HCT116 (cell line): ENCODE measurements around the gene LRRC15. TPM values are rescaled to one million over a fixed set of nuclear protein-coding genes. Genes with fewer than 3 reads are reported as not detected.

Experiments used
- ATAC-seq: fragments of 200-7000 bp; cut with Tn5 transposase; 2 replicates; pipeline ENCODE4 v1.9.1; 2020; ENCODE audit warnings: mild to moderate bottlenecking, moderate library complexity
- BruUV-seq: library from RNA; stranded (reverse); fragments of 400-500 nt; replicated peaks from 2 replicates; lab custom pipeline; 2021; lab: Mats Ljungman, UMichigan
- CTCF ChIA-PET: fragments of 300-600 bp; sonication (Branson Sonifier 250); formaldehyde crosslinking; loops from one replicate; lab custom pipeline; 2021; ENCODE audit warnings: antibody characterized with exemption; lab: Charles Lee
- POLR2A ChIA-PET: fragments of 300-600, 350-600 bp; sonication (Branson Sonifier 250); formaldehyde crosslinking; loops from one replicate; lab custom pipeline; 2021; ENCODE audit warnings: antibody characterized with exemption; lab: Charles Lee
- RAD21 ChIA-PET, 2 experiments: fragments of 300-600 bp; sonication (Branson Sonifier 250); formaldehyde crosslinking; loops; one replicate each; lab custom pipeline; 2023; ENCODE audit warnings: low total read pairs in 2 of 2; ENCODE audit not compliant: uncharacterized antibody in 2 of 2, unreplicated experiment in 2 of 2, low non-redundant PET in 1 of 2; lab: Charles Lee
- DNase-seq: peaks from one replicate; pipeline ENCODE4 v3.0.0-alpha.2; 2010; ENCODE audit warnings: low read depth, low spot score
- H2AFZ ChIP-seq: fragments of 200-600 bp; shearing (Covaris generic), sonication (generic); 2 replicates; pipeline ENCODE4 v1.6.1; 2017; ENCODE audit warnings: low read depth, mixed run types, mixed read lengths, antibody characterized with exemption, low read length; ENCODE audit not compliant: poor library complexity, severe bottlenecking
- H3K27ac ChIP-seq: 2 replicates; pipeline ENCODE4 v1.5.1; 2012; ENCODE audit warnings: low read depth, low read length
- H3K27me3 ChIP-seq: fragments of 200-600 bp; sonication (generic); 2 replicates; pipeline ENCODE4 v1.6.1; 2016; ENCODE audit warnings: mixed run types, low read length, mixed read lengths; ENCODE audit not compliant: insufficient read depth
- H3K36me3 ChIP-seq, 2 experiments: fragments of 200-500 bp in 1 of 2; fragments of 200-600 bp in 1 of 2; sonication (Bioruptor generic) in 1 of 2; sonication (generic) in 1 of 2; 2 replicates each; pipeline versions ENCODE4 v1.5.1 to v1.6.1; 2014 to 2016; ENCODE audit warnings: low read length in 2 of 2, inconsistent platforms in 1 of 2, mixed read lengths in 1 of 2, mixed run types in 1 of 2; ENCODE audit not compliant: insufficient read depth in 2 of 2, control insufficient read depth in 1 of 2
- H3K4me1 ChIP-seq, 2 experiments: fragments of 200-600 bp in 1 of 2; sonication (generic) in 1 of 2; 2 replicates each; pipeline versions ENCODE4 v1.5.1 to v1.6.1; 2012 to 2017; ENCODE audit warnings: low read length in 2 of 2, inconsistent platforms in 1 of 2, mild to moderate bottlenecking in 1 of 2, mixed read lengths in 1 of 2, mixed run types in 1 of 2, moderate library complexity in 1 of 2; ENCODE audit not compliant: insufficient read depth in 2 of 2, control insufficient read depth in 1 of 2
- H3K4me2 ChIP-seq: fragments of 200-600 bp; sonication (generic); 2 replicates; pipeline ENCODE4 v1.6.1; 2017; ENCODE audit warnings: mixed run types, low read length, mixed read lengths
- H3K4me3 ChIP-seq, 2 experiments: fragments of 200-600 bp in 1 of 2; sonication (generic) in 1 of 2; replicated peaks in 1 of 2; 2 replicates each; pipeline ENCODE4 v1.5.1; 2011 to 2016; ENCODE audit warnings: low read length in 2 of 2, control low read depth in 1 of 2, low read depth in 1 of 2, mild to moderate bottlenecking in 1 of 2, mixed read lengths in 1 of 2, mixed run types in 1 of 2
- H3K79me2 ChIP-seq: fragments of 200-600 bp; sonication (generic); 2 replicates; pipeline ENCODE4 v1.6.1; 2017; ENCODE audit warnings: mild to moderate bottlenecking, mixed run types, low read length, moderate library complexity, mixed read lengths; ENCODE audit not compliant: insufficient read depth
- H3K9ac ChIP-seq: fragments of 200-600 bp; sonication (generic); 2 replicates; pipeline ENCODE4 v1.6.1; 2016; ENCODE audit warnings: low read length, mixed read lengths
- H3K9me2 ChIP-seq: fragments of 200-600 bp; sonication (generic), shearing (Covaris generic); 2 replicates; pipeline ENCODE4 v1.6.1; 2017; ENCODE audit warnings: mixed run types, mild to moderate bottlenecking, moderate library complexity; ENCODE audit not compliant: insufficient read depth
- H3K9me3 ChIP-seq, 2 experiments: fragments of 200-500 bp in 1 of 2; fragments of 200-600 bp in 1 of 2; sonication (Bioruptor generic) in 1 of 2; sonication (generic) in 1 of 2; 2 replicates each; pipeline ENCODE4 v1.6.1; 2014 to 2017; ENCODE audit warnings: low read length in 2 of 2, mixed read lengths in 2 of 2, inconsistent platforms in 1 of 2, low read depth in 1 of 2, mild to moderate bottlenecking in 1 of 2, mixed run types in 1 of 2, moderate library complexity in 1 of 2; ENCODE audit not compliant: control insufficient read depth in 1 of 2, insufficient read depth in 1 of 2
- H4K20me1 ChIP-seq: fragments of 200-600 bp; sonication (generic), shearing (Covaris generic); 2 replicates; pipeline ENCODE4 v1.6.1; 2017; ENCODE audit warnings: mixed run types, mild to moderate bottlenecking, moderate library complexity; ENCODE audit not compliant: insufficient read depth
- CBX3 ChIP-seq: IDR thresholded peaks from 2 replicates; pipeline ENCODE4 v1.6.1; 2012; ENCODE audit warnings: low read depth
- CEBPB ChIP-seq: IDR thresholded peaks from 2 replicates; pipeline ENCODE4 v1.6.1; 2012; ENCODE audit warnings: low read depth
- ELF1 ChIP-seq: IDR thresholded peaks from 2 replicates; pipeline ENCODE4 v1.6.1; 2012; ENCODE audit warnings: low read depth, borderline replicate concordance
- EZH2 ChIP-seq: fragments of 200-600 bp; sonication (generic); IDR thresholded peaks from 2 replicates; pipeline ENCODE4 v1.6.1; 2017; ENCODE audit warnings: antibody characterized with exemption, mixed run types
- EZH2phosphoT487 ChIP-seq: fragments of 200-600 bp; IDR thresholded peaks from 2 replicates; pipeline ENCODE4 v1.6.1; 2018; ENCODE audit warnings: antibody characterized with exemption, borderline replicate concordance
- FOSL1 ChIP-seq: IDR thresholded peaks from 2 replicates; pipeline ENCODE4 v1.6.1; 2012; ENCODE audit warnings: low read depth
- JUND ChIP-seq: IDR thresholded peaks from 2 replicates; pipeline ENCODE4 v1.6.1; 2012
- POLR2A ChIP-seq: IDR thresholded peaks from 2 replicates; pipeline ENCODE4 v1.7.0; 2011; ENCODE audit warnings: borderline replicate concordance; ENCODE audit not compliant: insufficient read depth, insufficient read length; ENCODE audit errors: extremely low read depth
- POLR2AphosphoS5 ChIP-seq: IDR thresholded peaks from 2 replicates; pipeline ENCODE4 v1.6.1; 2011; ENCODE audit warnings: mild to moderate bottlenecking, low read depth, low read length, moderate library complexity
- SIN3A ChIP-seq: IDR thresholded peaks from 2 replicates; pipeline ENCODE4 v1.6.1; 2012; ENCODE audit warnings: low read depth
- SP1 ChIP-seq: IDR thresholded peaks from 2 replicates; pipeline ENCODE4 v1.6.1; 2012; ENCODE audit warnings: low read depth
- SRF ChIP-seq: IDR thresholded peaks from 2 replicates; pipeline ENCODE4 v1.6.1; 2012; ENCODE audit warnings: low read depth
- YY1 ChIP-seq: IDR thresholded peaks from 2 replicates; pipeline ENCODE4 v1.6.1; 2011; ENCODE audit warnings: low read length, low read depth, moderate library complexity, mild to moderate bottlenecking; ENCODE audit not compliant: insufficient replicate concordance; ENCODE audit errors: extremely low read depth
- ZBTB33 ChIP-seq: IDR thresholded peaks from 2 replicates; pipeline ENCODE4 v1.6.1; 2011; ENCODE audit warnings: mild to moderate bottlenecking, low read length, moderate library complexity; ENCODE audit not compliant: insufficient replicate concordance; ENCODE audit errors: extremely low read depth
- ZFX ChIP-seq: fragments of 450-650 bp; IDR thresholded peaks from 2 replicates; pipeline ENCODE4 v1.6.1; 2017
- ZNF274 ChIP-seq: fragments of 200-500 bp; sonication (Bioruptor generic); IDR thresholded peaks from 2 replicates; pipeline ENCODE4 v1.6.1; 2014; ENCODE audit warnings: mild to moderate bottlenecking, low read depth, low read length, inconsistent platforms
- intact Hi-C: fragments of 100-400 bp; cut with micrococcal nuclease; formaldehyde crosslinking; loops from 2 replicates; pipeline ENCODE4 v1.10.0; 2022
- total RNA-seq: library from RNA; stranded (reverse); gene quantifications from one replicate; pipeline ENCODE4 v1.2.1, GENCODE V29; 2021; ENCODE audit not compliant: unreplicated experiment
- TF ChIP-seq, protein P1 (sequence below): IDR thresholded peaks from 2 replicates; pipeline ENCODE4 v1.6.1; 2012

The LRRC15 gene
- total RNA-seq, 1 experiment from 2014 or later: not detected

DNA sequence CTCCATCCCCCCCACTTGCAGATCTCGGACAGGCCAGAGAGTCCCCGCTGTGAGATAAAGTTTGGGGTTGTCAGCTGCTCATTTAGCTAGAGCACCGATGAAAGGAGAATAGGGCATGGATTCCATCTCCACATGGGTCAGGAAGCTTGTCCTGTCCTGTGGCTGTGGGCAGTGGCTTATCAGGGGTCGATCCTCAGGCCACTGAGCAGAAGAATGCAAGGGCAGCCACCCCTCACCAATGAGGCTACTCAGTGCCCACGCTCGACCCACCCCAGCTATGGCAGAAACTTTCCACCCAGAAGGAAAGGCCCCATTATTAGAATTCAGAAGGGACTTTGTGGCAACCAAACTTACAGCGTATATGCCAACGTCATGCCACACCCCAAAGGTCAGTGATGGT, 61.7 kb downstream of the LRRC15 start:
- Histone ChIP-seq H3K9me3 (no peaks in the 10 kb centered on the region), H3K36me3 (no peaks in the 10 kb centered on the region), H2AFZ (no peak overlapping the region), H3K27ac (no peak overlapping the region), H3K4me1 (peaks cover 5 to 17% of the 10 kb centered on the region in 2 experiments), H3K27me3 (no peaks in the 10 kb centered on the region), H3K4me2 (no peak overlapping the region), H4K20me1 (no peaks in the 10 kb centered on the region), H3K9ac (no peak overlapping the region), H3K79me2 (no peaks in the 10 kb centered on the region), H3K4me3 (no peak overlapping the region), H3K9me2 (no peaks in the 10 kb centered on the region)
- RAD21 ChIA-PET: no interaction called here
- POLR2A ChIA-PET: no interaction called here
- CTCF ChIA-PET: interaction anchor here (1.4 to 2.5 kb wide), 2 partner anchors 8 to 527 kb away, joined by 3 to 10 read pairs; no protein-coding TSS in a partner anchor
- intact Hi-C loops: no loop called here
- no TSS peak for BruUV-seq
- TF ChIP-seq SRF: no peak
- DNase-seq (no peak), ATAC-seq (no peak)

DNA sequence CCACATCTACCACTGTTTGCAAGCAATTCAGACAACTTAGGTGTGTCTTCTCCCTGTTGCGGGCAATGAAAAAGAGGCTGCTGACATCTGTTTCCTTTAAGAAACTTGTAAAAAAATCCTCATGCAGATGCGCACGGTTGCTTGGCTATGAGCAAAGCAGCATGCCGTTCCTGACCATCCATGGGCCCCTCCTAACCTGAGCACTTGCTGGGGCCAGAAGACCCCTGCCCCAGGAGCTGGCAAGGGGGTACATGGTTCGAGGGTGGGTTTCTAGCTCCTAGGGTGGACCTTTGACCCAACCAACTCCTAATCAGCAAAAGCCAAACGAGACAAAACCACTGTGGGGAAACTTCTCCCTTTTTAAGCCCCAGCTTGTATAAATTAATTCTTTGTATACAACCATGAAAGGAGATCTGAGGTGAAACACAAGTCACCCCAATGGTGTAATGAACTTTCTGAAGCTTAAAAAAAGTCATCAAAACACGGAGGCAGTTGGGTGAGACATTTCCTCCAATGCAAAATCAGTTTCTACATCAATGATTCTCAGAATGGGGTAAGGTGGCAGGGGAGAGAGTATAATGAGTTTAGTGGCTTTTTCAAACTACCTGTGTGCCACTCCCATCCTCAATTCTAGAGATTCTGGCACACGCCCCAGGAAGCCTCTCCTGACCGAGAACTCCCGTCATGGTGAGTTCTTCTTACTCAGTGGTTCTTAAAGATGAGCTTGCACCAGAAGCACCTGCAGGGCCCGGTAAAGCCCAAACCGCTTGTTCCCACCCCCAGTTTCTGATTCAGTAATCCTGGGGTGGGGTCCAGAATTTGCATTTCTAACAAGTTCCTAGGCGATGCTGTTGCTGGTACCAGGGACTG, 62.5 kb downstream of the LRRC15 start:
- CTCF ChIA-PET: interaction anchor here (1.4 to 2.5 kb wide), 2 partner anchors 9 to 526 kb away, joined by 3 to 10 read pairs; no protein-coding TSS in a partner anchor
- Histone ChIP-seq H3K27me3 (no peaks in the 10 kb centered on the region), H3K79me2 (no peaks in the 10 kb centered on the region), H4K20me1 (no peaks in the 10 kb centered on the region), H3K4me2 (no peak overlapping the region), H3K9me3 (no peaks in the 10 kb centered on the region), H3K4me3 (no peak overlapping the region), H3K36me3 (no peaks in the 10 kb centered on the region), H2AFZ (no peak overlapping the region), H3K9me2 (no peaks in the 10 kb centered on the region), H3K9ac (no peak overlapping the region), H3K27ac (no peak overlapping the region), H3K4me1 (peaks cover 2 to 11% of the 10 kb centered on the region in 2 experiments; a peak in 3 of 4 replicates)
- no TSS peak for BruUV-seq
- intact Hi-C loops: no loop called here
- POLR2A ChIA-PET: no interaction called here
- DNase-seq: no peak
- ATAC-seq: no peak
- RAD21 ChIA-PET: no interaction called here
- TF ChIP-seq SP1 (no peak), CBX3 (no peak), EZH2 (no peak), CEBPB (no peak), ZNF274 (no peak), POLR2A (no peak), FOSL1 (no peak), EZH2phosphoT487 (no peak), YY1 (no peak), SIN3A (no peak), ZFX (no peak), ZBTB33 (no peak), JUND (no peak), ELF1 (no peak), POLR2AphosphoS5 (no peak)
- TF ChIP-seq, protein P1, sequence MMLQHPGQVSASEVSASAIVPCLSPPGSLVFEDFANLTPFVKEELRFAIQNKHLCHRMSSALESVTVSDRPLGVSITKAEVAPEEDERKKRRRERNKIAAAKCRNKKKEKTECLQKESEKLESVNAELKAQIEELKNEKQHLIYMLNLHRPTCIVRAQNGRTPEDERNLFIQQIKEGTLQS: no peak
